Keratinocyte (primary cell): ENCODE results near the gene SLC49A4.

Experiments used
- EZH2 ChIP-seq: IDR thresholded peaks from one replicate; pipeline ENCODE4 v1.6.1; 2012; ENCODE audit warnings: inconsistent platforms, mild to moderate bottlenecking, low read length, moderate library complexity
- TF ChIP-seq, protein P1 (sequence below), 3 experiments: IDR thresholded peaks in 1 of 3; conservative IDR thresholded peaks in 1 of 3; optimal IDR thresholded peaks in 1 of 3; 2 replicates in 2 of 3; 3 replicates in 1 of 3; pipeline versions ENCODE3 to v1.5.1; 2011; ENCODE audit warnings: low read length in 3 of 3, mild to moderate bottlenecking in 3 of 3, moderate library complexity in 2 of 3, control low read depth in 1 of 3, inconsistent platforms in 1 of 3; ENCODE audit not compliant: insufficient read depth in 2 of 3; ENCODE audit errors: extremely low read depth in 1 of 3

GRCh38 chr3:122915300-122916055, 120.6 kb downstream of the SLC49A4 start:
- TF ChIP-seq, protein P1, sequence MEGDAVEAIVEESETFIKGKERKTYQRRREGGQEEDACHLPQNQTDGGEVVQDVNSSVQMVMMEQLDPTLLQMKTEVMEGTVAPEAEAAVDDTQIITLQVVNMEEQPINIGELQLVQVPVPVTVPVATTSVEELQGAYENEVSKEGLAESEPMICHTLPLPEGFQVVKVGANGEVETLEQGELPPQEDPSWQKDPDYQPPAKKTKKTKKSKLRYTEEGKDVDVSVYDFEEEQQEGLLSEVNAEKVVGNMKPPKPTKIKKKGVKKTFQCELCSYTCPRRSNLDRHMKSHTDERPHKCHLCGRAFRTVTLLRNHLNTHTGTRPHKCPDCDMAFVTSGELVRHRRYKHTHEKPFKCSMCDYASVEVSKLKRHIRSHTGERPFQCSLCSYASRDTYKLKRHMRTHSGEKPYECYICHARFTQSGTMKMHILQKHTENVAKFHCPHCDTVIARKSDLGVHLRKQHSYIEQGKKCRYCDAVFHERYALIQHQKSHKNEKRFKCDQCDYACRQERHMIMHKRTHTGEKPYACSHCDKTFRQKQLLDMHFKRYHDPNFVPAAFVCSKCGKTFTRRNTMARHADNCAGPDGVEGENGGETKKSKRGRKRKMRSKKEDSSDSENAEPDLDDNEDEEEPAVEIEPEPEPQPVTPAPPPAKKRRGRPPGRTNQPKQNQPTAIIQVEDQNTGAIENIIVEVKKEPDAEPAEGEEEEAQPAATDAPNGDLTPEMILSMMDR (optimal IDR thresholded peaks at IDR 0.05 in 1 of 3, IDR thresholded peaks at IDR 0.05 in 1 of 3, conservative IDR thresholded peaks at IDR 0.05 in 1 of 3; ENCODE audit: extremely low read depth in 1 of 3, insufficient read depth in 2 of 3, low read length in 3 of 3) = no peak
- no peak for TF ChIP-seq EZH2
